Suprapubic skin (tissue), 4 donors: ENCODE results near the gene ANKRD17.

Source experiments
- POLR2A ChIP-seq, 2 donors: fragments of 450-650 bp; IDR thresholded peaks; one replicate each; pipeline ENCODE4 v1.6.1; 2017; ENCODE audit warnings: antibody characterized with exemption in 2 of 2, mild to moderate bottlenecking in 2 of 2, moderate library complexity in 2 of 2
- POLR2AphosphoS5 ChIP-seq, 3 donors: sonication (generic); formaldehyde crosslinking; IDR thresholded peaks; one replicate each; pipeline ENCODE4 v1.6.1; 2017; ENCODE audit warnings: antibody characterized with exemption in 3 of 3
- TF ChIP-seq, protein P1 (sequence below), 2 donors: fragments of 200-600 bp in 1 of 2; fragments of 450-650 bp in 1 of 2; sonication (generic) in 1 of 2; IDR thresholded peaks; one replicate each; pipeline ENCODE4 v1.5.1; 2016 to 2019; ENCODE audit warnings: antibody characterized with exemption in 2 of 2, mild to moderate bottlenecking in 1 of 2, moderate library complexity in 1 of 2

DNA sequence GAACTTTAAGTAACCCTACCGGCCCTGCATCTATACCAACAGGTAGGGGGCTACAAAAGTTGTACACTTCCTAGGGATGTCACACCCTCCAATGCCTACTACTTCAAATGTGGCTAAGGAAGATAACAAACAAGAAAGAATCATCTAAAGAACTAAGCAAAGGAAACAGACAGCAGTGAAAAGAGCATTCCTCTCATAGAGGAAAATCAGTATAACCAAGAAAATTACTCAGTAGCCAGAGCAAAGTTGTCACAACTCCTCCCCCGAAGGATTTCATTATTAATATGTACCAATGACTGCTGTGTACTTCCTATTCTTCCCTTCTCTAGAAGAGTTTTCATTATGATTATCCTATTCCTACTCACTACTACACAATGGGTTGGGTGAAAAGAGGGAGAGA is 12.6 kb downstream of the ANKRD17 start:
- TF ChIP-seq POLR2AphosphoS5 (IDR thresholded peaks at IDR 0.05) (no peak), POLR2A (IDR thresholded peaks at IDR 0.05) (no peak)
- TF ChIP-seq, protein P1, sequence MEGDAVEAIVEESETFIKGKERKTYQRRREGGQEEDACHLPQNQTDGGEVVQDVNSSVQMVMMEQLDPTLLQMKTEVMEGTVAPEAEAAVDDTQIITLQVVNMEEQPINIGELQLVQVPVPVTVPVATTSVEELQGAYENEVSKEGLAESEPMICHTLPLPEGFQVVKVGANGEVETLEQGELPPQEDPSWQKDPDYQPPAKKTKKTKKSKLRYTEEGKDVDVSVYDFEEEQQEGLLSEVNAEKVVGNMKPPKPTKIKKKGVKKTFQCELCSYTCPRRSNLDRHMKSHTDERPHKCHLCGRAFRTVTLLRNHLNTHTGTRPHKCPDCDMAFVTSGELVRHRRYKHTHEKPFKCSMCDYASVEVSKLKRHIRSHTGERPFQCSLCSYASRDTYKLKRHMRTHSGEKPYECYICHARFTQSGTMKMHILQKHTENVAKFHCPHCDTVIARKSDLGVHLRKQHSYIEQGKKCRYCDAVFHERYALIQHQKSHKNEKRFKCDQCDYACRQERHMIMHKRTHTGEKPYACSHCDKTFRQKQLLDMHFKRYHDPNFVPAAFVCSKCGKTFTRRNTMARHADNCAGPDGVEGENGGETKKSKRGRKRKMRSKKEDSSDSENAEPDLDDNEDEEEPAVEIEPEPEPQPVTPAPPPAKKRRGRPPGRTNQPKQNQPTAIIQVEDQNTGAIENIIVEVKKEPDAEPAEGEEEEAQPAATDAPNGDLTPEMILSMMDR (IDR thresholded peaks at IDR 0.05): no peak
